Naive B cell (primary cell): ENCODE results near the gene PRIM1. TPM values are rescaled to one million over a fixed set of nuclear protein-coding genes. Genes with fewer than 3 reads are reported as not detected.
"Not testable (repeated sequence)": the region's sequence is repeated elsewhere in the genome, so short reads cannot be mapped to it uniquely, and the experiment has no call there.

Experiments
- ATAC-seq, 2 donors: fragments of 150-1000 bp; cut with Tn5 transposase; 2 replicates each; pipeline ENCODE4 v1.10.0; 2021; ENCODE audit warnings: low read depth in 2 of 2, mild to moderate bottlenecking in 2 of 2, moderate library complexity in 2 of 2
- DNase-seq: peaks from one replicate; pipeline ENCODE4 v3.0.0; 2022
- H3K27ac Mint-ChIP-seq, 6 donors: one replicate each; pipeline ENCODE4 v1.8.0; 2020 to 2022; ENCODE audit warnings: mild to moderate bottlenecking in 6 of 6, mixed read lengths in 6 of 6, moderate library complexity in 5 of 6, inconsistent platforms in 2 of 6
- H3K27me3 Mint-ChIP-seq, 3 donors: one replicate each; pipeline ENCODE4 v1.8.0; 2021 to 2022; ENCODE audit warnings: mixed read lengths in 3 of 3, mild to moderate bottlenecking in 1 of 3
- H3K36me3 Mint-ChIP-seq, 2 donors: one replicate each; pipeline ENCODE4 v1.8.0; 2020 to 2022; ENCODE audit warnings: mixed read lengths in 2 of 2, inconsistent platforms in 1 of 2, mild to moderate bottlenecking in 1 of 2
- H3K4me1 Mint-ChIP-seq, 3 donors: one replicate each; pipeline ENCODE4 v1.8.0; 2020 to 2022; ENCODE audit warnings: mixed read lengths in 3 of 3, inconsistent platforms in 1 of 3, mild to moderate bottlenecking in 1 of 3, moderate library complexity in 1 of 3
- H3K4me3 Mint-ChIP-seq, 8 donors: one replicate each; pipeline ENCODE4 v1.8.0; 2020 to 2022; ENCODE audit warnings: mild to moderate bottlenecking in 8 of 8, mixed read lengths in 8 of 8, moderate library complexity in 8 of 8, inconsistent platforms in 2 of 8
- H3K9me3 Mint-ChIP-seq, 7 donors: one replicate each; pipeline ENCODE4 v1.8.0; 2020 to 2022; ENCODE audit warnings: mixed read lengths in 7 of 7, mild to moderate bottlenecking in 5 of 7, inconsistent platforms in 2 of 7, moderate library complexity in 1 of 7
- polyA plus RNA-seq, 6 donors: library from polyadenylated mRNA; unstranded; fragments of 300-500 nt; fragmentation: Illumina TruSeq; gene quantifications; one replicate each; pipeline ENCODE4 v1.2.3, GENCODE V29; 2021; ENCODE audit warnings: low read depth in 6 of 6

The PRIM1 gene
- polyA plus RNA-seq, 6 donors from 2014 or later, result 27.2 to 50.9 (median 37.5) TPM

DNA sequence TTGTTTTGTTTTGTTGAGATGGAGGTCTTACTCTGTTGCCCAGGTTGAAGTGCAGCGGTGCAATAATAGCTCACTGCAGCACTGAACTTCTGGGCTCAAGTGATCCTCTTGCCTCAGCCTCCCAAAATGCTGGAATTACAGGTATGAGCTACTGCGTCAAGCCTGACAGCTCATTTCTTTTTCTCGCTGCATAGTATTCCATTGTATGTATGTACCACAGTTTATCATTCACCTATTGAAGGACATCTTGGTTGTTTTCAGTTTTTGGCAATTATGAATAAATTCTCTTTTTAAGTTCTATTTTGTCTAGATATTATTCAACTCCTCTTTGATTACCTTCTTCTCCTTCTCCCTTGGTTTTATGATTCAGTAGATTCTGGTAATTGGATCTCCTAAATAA lies 24.5 kb upstream of the PRIM1 start:
- H3K4me1 Mint-ChIP-seq, result peaks cover 3 to 14% (median 10%) of the 10 kb centered on the region in 3 donors
- H3K9me3 Mint-ChIP-seq, result peaks cover 0 to 4% (median 0%) of the 10 kb centered on the region in 7 donors
- no peak overlapping the region for H3K4me3 Mint-ChIP-seq
- no peaks in the 10 kb centered on the region for H3K27me3 Mint-ChIP-seq
- H3K36me3 Mint-ChIP-seq, result no peaks in the 10 kb centered on the region
- ATAC-seq, result no peak
- DNase-seq, result no peak
- H3K27ac Mint-ChIP-seq, result peak overlapping the region in 1 of 6 donors; percentile 51

DNA sequence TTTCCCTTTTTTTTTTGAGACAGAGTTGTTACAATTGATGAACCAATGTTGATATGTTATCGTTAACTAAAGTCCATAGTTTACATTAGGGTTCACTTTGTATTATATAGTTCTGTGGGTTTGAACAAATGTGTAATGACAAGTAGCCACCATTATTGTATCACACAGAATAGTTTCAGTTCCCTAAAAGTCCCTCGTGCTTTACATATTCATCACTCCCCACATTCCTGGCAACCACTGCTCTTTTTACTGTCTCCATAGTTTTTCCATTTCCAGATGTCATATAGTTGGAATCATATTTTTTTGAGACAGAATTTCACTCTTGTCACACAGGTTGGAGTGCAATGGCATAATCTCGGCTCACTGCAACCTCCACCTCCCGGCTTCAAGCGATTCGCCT lies 23.5 kb upstream of the PRIM1 start:
- ATAC-seq (peak; percentile 78 to 81), DNase-seq (no peak)
- Mint-ChIP-seq H3K9me3 (peaks cover 0 to 4% (median 0%) of the 10 kb centered on the region in 7 donors), H3K4me1 (peaks cover 3 to 14% (median 10%) of the 10 kb centered on the region in 3 donors), H3K27me3 (no peaks in the 10 kb centered on the region), H3K36me3 (no peaks in the 10 kb centered on the region), H3K4me3 (no peak overlapping the region), H3K27ac (no peak overlapping the region)

DNA sequence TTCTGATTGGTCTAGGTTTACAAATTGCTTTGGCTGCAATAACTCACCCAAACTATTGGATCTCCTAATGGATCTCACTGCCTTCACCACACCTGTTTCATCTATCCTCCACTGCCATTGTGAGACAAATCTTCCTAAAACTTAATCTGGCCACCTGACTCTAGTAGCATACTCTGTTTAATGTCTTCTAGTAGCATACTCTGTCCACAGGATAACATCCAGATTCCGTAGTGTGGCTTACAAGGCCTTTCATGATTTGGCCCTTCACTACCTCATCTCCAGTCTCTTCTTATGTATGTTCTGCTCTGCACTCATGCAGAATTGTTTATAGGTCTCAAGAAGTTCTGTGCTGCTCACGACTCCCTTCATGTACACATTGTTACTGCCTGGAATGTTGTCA lies 21.0 kb upstream of the PRIM1 start:
- no peaks in the 10 kb centered on the region for H3K27me3 Mint-ChIP-seq
- peaks cover 3 to 14% (median 10%) of the 10 kb centered on the region in 3 donors for H3K4me1 Mint-ChIP-seq
- no peak overlapping the region for H3K4me3 Mint-ChIP-seq
- peaks cover 0 to 4% (median 0%) of the 10 kb centered on the region in 7 donors for H3K9me3 Mint-ChIP-seq
- no peak overlapping the region for H3K27ac Mint-ChIP-seq
- no peak for DNase-seq
- no peaks in the 10 kb centered on the region for H3K36me3 Mint-ChIP-seq
- ATAC-seq, result no peak

DNA sequence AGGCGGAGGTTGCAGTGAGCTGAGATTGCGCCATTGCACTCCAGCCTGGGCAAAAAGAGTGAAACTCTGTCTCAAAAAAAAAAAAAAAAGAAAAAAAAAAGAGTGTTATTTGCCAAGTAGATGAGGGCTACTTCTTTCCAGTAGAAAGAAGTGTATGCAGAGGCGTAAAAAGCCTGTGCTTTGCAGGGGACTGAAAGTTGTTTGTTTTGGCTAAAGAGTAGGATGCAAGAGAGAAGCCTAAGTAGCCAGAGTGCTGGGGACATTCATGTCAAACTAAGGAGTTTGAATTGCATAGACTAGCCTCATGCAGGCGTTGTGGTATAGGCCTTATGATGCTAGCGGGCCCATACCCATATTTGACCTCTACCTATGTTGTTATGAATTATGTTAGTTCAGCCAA lies 20.5 kb upstream of the PRIM1 start:
- Mint-ChIP-seq H3K9me3 (peaks cover 0 to 4% (median 0%) of the 10 kb centered on the region in 7 donors), H3K27ac (no peak overlapping the region), H3K4me1 (peaks cover 3 to 14% (median 10%) of the 10 kb centered on the region in 3 donors), H3K4me3 (no peak overlapping the region), H3K36me3 (no peaks in the 10 kb centered on the region), H3K27me3 (no peaks in the 10 kb centered on the region)
- ATAC-seq, result no peak
- DNase-seq, result no peak

DNA sequence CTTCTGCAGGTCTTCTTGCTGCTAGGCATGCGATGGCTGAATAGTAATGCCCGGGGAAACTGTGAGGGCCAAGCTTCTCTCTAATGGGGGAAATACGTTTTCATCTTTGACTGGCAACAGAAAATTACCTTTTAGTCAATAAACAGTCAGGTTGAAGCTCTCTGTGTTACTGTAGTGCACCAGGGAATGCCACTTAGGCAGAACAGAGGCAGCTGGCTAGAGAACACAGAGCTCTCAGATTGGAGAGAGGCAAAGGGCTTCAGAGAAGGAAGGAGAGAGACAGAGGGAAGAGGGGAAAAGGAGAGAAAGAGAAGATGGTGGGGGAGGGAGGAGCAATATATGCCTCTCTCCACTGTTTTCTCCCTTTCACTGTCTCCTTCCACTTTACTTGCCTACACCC lies 17.7 kb upstream of the PRIM1 start:
- no peak for ATAC-seq
- Mint-ChIP-seq H3K4me1 (peaks cover 9 to 17% (median 12%) of the 10 kb centered on the region in 3 donors), H3K36me3 (no peaks in the 10 kb centered on the region), H3K27ac (no peak overlapping the region), H3K9me3 (no peaks in the 10 kb centered on the region), H3K4me3 (no peak overlapping the region), H3K27me3 (no peaks in the 10 kb centered on the region)
- DNase-seq, result no peak

DNA sequence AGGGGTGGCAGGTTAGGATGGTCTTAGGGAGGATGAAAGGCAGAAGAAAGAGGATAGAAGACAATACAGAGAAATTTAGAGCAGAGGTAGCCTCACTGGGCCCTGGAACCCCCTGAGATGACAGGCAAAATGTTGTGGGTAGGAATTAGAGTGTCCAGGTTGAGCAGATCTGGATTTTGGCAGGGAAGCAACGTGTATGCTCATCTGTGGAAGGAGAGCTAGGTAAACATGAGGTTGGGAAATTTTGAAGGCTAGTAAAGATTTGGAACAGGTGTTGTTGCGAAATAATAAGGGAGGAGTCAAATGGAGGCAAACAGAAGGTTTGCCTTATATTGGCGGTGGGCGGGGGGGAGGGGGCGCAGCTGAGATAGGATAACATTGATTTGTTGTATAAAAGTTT lies 16.3 kb upstream of the PRIM1 start:
- ATAC-seq (no peak), DNase-seq (no peak)
- peaks cover 9 to 12% (median 12%) of the 10 kb centered on the region in 3 donors for H3K4me1 Mint-ChIP-seq
- no peaks in the 10 kb centered on the region for H3K36me3 Mint-ChIP-seq
- H3K9me3 Mint-ChIP-seq, result no peaks in the 10 kb centered on the region
- H3K27ac Mint-ChIP-seq, result peak overlapping the region in 2 of 6 donors; percentile 60 to 76
- H3K4me3 Mint-ChIP-seq, result no peak overlapping the region
- H3K27me3 Mint-ChIP-seq, result no peaks in the 10 kb centered on the region

DNA sequence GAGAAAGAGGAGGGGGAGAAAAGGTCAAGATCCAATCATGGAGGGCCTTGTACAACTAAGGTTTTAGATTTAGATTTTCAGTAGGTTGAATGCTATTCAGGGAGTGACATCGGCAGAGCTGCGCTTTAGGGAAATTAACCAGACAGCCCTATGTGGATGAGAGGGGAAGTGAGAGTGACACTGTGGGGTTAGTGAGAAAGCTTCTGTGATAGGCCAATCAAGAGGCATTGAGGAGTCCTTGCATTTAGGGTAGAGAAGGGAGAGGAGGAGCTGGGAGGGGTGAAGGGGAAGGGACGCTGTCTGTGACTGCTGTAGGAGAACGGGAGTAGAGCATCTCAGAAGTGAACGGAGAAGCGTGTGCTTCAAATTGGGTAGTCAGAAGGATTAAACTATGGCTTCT lies 14.4 kb upstream of the PRIM1 start:
- ATAC-seq (peak; percentile 100), DNase-seq (peak; percentile 53)
- no peaks in the 10 kb centered on the region for H3K27me3 Mint-ChIP-seq
- H3K27ac Mint-ChIP-seq, result peak overlapping the region in 4 of 6 donors; percentile 3 to 53 (median 16)
- peaks cover 9 to 12% (median 12%) of the 10 kb centered on the region in 3 donors for H3K4me1 Mint-ChIP-seq
- H3K36me3 Mint-ChIP-seq, result no peaks in the 10 kb centered on the region
- H3K4me3 Mint-ChIP-seq, result peak overlapping the region in 2 of 8 donors; percentile 1 to 20
- H3K9me3 Mint-ChIP-seq, result no peaks in the 10 kb centered on the region

DNA sequence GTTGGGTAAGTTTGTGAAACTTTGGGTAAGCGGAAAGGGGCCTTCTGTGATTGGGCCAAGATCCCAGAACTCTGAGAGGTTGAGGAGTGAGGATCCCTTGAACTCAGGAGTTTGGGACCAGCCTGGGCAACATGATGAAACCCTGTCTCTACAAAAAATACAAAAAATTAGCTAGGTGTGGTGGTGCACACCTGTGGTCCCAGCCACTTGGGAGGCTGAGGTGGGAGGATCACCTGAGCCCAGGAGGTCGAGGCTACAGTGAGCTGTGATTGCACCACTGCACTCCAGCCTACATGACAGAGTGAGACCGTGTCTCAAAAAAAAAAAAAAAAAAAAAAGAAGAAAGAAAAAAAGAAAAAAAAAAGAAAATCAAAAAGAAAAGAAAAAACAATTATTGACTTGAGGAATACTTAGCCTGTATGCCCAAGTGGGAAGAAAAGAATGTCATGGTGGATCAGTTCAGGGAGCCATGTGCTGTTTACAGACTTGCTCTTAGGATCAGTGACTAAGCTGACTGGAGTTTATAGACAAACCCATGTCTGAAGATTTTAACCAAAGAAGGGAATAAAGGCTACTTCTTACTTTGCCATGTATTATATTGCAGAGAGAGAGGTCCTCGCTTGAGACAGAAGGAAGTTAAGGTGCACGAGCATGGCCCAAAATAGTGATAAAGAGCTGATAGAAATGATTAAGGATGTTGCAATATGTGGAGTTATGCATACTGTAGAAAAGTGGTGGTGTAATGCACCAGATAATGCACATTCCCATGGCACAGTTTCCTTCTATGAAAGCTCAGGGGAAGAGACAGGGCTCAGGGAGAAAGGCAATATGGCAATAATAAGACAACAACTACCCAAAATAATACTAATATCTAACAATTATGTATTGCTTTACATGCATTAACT lies 11.9 kb upstream of the PRIM1 start:
- Mint-ChIP-seq H3K27me3 (no peaks in the 10 kb centered on the region), H3K4me1 (peaks cover 9 to 12% (median 12%) of the 10 kb centered on the region in 3 donors)
- DNase-seq, result no peak

DNA sequence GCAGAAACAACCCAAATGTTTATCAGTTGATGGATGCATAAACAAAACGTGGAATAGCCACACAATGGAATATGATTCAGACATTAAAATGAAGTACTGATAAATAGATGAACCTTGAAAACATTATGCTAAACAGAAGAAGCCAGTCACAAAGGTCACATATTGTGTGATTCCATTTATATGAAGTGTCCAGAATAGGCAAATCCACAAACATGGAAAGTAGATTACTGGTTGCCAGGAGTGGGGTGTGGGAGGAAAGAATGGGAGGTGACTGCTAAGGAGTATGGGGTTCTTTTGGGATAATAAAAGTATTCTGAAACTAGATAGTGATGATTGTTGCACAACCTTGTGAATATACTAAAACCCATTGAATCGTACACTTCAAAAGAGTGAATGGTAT lies 9.7 kb upstream of the PRIM1 start:
- Mint-ChIP-seq H3K27me3 (no peaks in the 10 kb centered on the region), H3K9me3 (peaks cover 0 to 1% (median 0%) of the 10 kb centered on the region in 7 donors), H3K36me3 (no peaks in the 10 kb centered on the region), H3K4me1 (peaks cover 8 to 11% (median 10%) of the 10 kb centered on the region in 3 donors), H3K4me3 (no peak overlapping the region), H3K27ac (no peak overlapping the region)
- DNase-seq, result no peak
- no peak for ATAC-seq

More for the DNA sequence above, 11.9 kb upstream of the PRIM1 start:
- ATAC-seq, result no peak
- peaks cover 0 to under 1% (median 0%) of the 10 kb centered on the region in 7 donors for H3K9me3 Mint-ChIP-seq
- H3K4me3 Mint-ChIP-seq, result peak overlapping the region in 1 of 8 donors; percentile 31
- H3K27ac Mint-ChIP-seq, result no peak overlapping the region
- no peaks in the 10 kb centered on the region for H3K36me3 Mint-ChIP-seq

DNA sequence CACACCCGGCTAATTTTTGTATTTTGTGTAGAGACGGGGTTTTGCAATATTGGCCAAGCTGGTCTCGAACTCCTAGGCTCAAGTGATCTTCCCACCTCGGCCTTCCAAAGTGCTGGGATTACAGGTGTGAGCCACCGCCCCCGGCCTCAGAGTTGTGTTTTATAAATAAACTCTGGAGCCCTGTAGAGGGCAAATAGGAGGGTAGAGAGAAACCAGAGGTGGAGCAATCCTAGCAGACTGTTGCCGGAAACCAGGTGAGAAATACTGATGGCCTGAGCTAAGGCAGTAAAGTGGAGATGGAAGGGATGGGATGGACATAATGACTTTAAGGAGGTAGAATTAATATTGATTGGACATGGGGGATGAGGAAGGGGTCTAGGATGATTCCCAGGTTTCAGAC lies 8.3 kb upstream of the PRIM1 start:
- H3K27ac Mint-ChIP-seq, result peak overlapping the region in 1 of 6 donors; percentile 52
- no peaks in the 10 kb centered on the region for H3K4me1 Mint-ChIP-seq
- peaks cover 0 to 1% (median 0%) of the 10 kb centered on the region in 7 donors for H3K9me3 Mint-ChIP-seq
- DNase-seq (no peak), ATAC-seq (no peak)
- H3K4me3 Mint-ChIP-seq, result no peak overlapping the region
- no peaks in the 10 kb centered on the region for H3K27me3 Mint-ChIP-seq
- H3K36me3 Mint-ChIP-seq, result no peaks in the 10 kb centered on the region

DNA sequence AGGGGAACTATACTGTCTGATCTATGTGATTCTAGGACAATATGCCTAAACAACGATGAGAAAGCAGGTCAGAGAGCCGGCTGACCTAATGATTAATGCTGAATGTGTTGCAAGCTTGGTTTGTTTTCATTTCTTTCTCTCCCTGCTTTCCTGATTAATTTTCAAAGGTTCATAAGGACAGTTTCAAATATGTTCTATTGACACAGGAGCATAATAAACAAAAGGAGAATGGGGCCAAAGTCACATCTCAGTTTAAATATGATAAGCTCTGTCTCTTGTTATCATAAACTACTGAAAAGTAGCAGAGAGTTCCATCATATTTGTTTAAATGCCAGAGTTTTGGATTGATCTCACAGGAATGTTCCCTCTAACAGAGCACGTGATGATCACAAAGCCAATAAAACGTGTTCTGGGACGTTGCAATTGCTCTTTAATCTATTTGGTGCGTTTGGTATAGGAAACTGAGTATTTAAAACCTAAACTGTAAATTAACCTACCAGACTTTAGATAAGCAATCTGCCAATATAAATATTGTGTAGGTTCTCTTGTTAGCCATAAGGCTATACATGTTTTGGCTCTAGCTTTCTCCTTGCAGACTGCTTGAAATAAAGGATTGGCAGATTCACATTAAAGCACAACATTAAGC lies 7.3 kb upstream of the PRIM1 start:
- peaks cover 0 to 1% (median 0%) of the 10 kb centered on the region in 7 donors for H3K9me3 Mint-ChIP-seq
- H3K27me3 Mint-ChIP-seq, result no peaks in the 10 kb centered on the region
- no peak overlapping the region for H3K4me3 Mint-ChIP-seq
- ATAC-seq, result no peak
- DNase-seq, result no peak
- no peaks in the 10 kb centered on the region for H3K4me1 Mint-ChIP-seq
- no peak overlapping the region for H3K27ac Mint-ChIP-seq
- no peaks in the 10 kb centered on the region for H3K36me3 Mint-ChIP-seq

DNA sequence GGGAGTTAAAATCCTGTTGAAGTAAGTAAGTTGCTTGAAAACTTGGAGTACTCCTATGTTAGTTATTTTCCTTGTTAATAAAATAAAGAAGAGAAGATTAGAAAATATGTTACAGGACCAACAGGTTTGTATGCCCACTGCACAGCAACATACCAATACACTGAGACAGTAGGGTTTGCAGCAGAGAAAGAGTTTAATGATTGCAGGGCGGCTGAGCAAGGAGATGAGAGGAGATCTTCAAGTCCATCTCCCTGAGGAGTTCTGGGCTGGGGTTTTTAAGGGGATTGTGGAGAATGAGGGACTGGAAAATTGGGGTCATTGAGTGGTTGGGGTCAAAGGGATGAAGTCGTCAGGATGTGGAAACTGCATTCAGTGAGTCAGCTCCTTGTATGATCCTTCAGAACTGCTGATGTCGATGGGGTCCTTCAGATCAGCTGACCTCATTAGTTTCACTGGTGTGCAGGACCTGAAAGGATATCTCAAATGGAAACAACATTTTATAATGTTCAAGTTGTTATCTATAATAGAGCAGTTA lies 6.7 kb upstream of the PRIM1 start:
- H3K36me3 Mint-ChIP-seq, result no peaks in the 10 kb centered on the region
- H3K4me3 Mint-ChIP-seq, result no peak overlapping the region
- H3K27me3 Mint-ChIP-seq, result no peaks in the 10 kb centered on the region
- ATAC-seq (no peak), DNase-seq (no peak)
- H3K9me3 Mint-ChIP-seq, result peaks cover 0 to 1% (median 0%) of the 10 kb centered on the region in 7 donors
- no peaks in the 10 kb centered on the region for H3K4me1 Mint-ChIP-seq
- peak overlapping the region in 1 of 6 donors; percentile 44 for H3K27ac Mint-ChIP-seq

DNA sequence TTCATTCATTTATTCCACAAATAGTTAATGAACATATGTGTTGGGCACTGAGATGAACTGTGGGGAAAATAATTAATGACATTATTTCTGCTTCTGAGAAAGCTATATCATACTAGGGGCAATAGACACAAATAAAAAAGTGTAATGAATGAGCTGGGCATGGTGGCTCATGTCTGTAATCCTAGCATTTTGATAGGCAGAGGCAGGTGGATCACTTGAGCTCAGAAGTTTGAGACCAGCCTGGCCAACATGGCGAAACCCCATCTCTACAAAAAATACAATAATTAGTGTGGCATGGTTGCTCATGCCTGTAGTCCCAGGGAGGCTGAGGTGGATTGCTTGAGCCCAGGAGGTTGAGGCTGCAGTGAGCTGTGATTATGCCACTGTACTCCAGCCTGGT lies 5.8 kb upstream of the PRIM1 start:
- H3K27me3 Mint-ChIP-seq, H3K27ac Mint-ChIP-seq, H3K4me1 Mint-ChIP-seq, H3K9me3 Mint-ChIP-seq, H3K36me3 Mint-ChIP-seq, ATAC-seq, DNase-seq: not testable (repeated sequence)
- H3K4me3 Mint-ChIP-seq, result peak overlapping the region in 1 of 8 donors; percentile 25
